HG02884 (cell line): ENCODE results near the gene CUL3.
"Not testable (repeated sequence)": the region's sequence is repeated elsewhere in the genome, so short reads cannot be mapped to it uniquely, and the experiment has no call there.

Experiments used
- ATAC-seq: cut with Tn5 transposase; IDR thresholded peaks from one replicate; pipeline ENCODE4 v1.9.1; 2021; ENCODE audit warnings: mild to moderate bottlenecking, moderate library complexity; ENCODE audit not compliant: unreplicated experiment

CUL3 gene

GRCh38 chr2:224485081-224486014, 99.8 kb downstream of the CUL3 start:
- not testable (repeated sequence) for ATAC-seq

- ATAC-seq, result no peak
These were observed 105.3 kb downstream of the CUL3 start for GRCh38 chr2:224479826-224480225.

GRCh38 chr2:224472827-224473226, 112.3 kb downstream of the CUL3 start:
- ATAC-seq, result no peak

- no peak for ATAC-seq
These were observed 113.0 kb downstream of the CUL3 start for GRCh38 chr2:224472137-224472536.

- no peak for ATAC-seq
These were observed 115.7 kb downstream of the CUL3 start for GRCh38 chr2:224469374-224469964.

GRCh38 chr2:224466304-224466895, 118.8 kb downstream of the CUL3 start:
- ATAC-seq, result no peak

- no peak for ATAC-seq
These were observed 123.8 kb downstream of the CUL3 start for GRCh38 chr2:224461391-224461790.

GRCh38 chr2:224457408-224458096, 127.6 kb downstream of the CUL3 start:
- ATAC-seq, result no peak

GRCh38 chr2:224453892-224454291, 131.3 kb downstream of the CUL3 start:
- ATAC-seq, result no peak

GRCh38 chr2:224449212-224450147, 135.7 kb downstream of the CUL3 start:
- no peak for ATAC-seq

- no peak for ATAC-seq
These were observed 136.9 kb downstream of the CUL3 start for GRCh38 chr2:224448236-224448635.

GRCh38 chr2:224444783-224445182, 140.4 kb downstream of the CUL3 start:
- ATAC-seq, result no peak

GRCh38 chr2:224444021-224444420, 141.1 kb downstream of the CUL3 start:
- ATAC-seq, result no peak

- peak; percentile 55 for ATAC-seq
These were observed 142.8 kb downstream of the CUL3 start for GRCh38 chr2:224442071-224442967.

GRCh38 chr2:224440988-224441387, 144.2 kb downstream of the CUL3 start:
- no peak for ATAC-seq

- no peak for ATAC-seq
These were observed 146.4 kb downstream of the CUL3 start for GRCh38 chr2:224438726-224439125.

GRCh38 chr2:224436634-224437033, 148.5 kb downstream of the CUL3 start:
- ATAC-seq, result no peak

- ATAC-seq, result no peak
These were observed 150.5 kb downstream of the CUL3 start for GRCh38 chr2:224434618-224435017.

GRCh38 chr2:224433442-224433841, 151.7 kb downstream of the CUL3 start:
- ATAC-seq, result no peak
